HG02938 (cell line): ENCODE measurements around the gene FHL2.

Experiments used
- ATAC-seq: cut with Tn5 transposase; IDR thresholded peaks from one replicate; pipeline ENCODE4 v1.9.1; 2021; ENCODE audit warnings: mild to moderate bottlenecking, moderate library complexity; ENCODE audit not compliant: unreplicated experiment

Gene FHL2

DNA sequence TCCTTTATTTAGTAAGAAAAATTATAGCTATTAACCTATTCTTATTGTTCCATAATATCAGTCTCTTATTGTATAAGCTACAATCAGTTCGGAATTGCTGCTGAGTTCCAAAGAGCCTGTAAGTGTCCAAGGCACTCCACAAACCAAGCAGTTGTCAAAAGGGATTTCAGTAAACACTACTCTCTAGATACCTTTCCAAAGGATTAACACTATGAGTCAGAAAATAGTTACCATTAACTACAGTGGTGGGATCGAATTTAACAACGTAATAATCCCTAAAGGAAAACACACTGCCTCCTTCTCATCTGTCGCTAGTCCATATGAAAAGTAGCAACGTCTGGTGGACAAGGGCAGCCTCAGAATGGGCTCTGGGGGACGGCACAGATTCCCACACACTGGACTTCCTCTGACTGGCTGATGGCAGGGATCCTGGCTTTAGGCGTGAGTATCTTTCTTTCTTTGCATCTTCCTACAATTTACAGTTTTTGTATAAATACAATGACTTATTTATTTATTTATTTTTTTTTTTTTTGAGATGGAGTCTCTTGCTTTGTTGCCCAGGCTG lies 78.1 kb downstream of the FHL2 start:
- no peak for ATAC-seq

DNA sequence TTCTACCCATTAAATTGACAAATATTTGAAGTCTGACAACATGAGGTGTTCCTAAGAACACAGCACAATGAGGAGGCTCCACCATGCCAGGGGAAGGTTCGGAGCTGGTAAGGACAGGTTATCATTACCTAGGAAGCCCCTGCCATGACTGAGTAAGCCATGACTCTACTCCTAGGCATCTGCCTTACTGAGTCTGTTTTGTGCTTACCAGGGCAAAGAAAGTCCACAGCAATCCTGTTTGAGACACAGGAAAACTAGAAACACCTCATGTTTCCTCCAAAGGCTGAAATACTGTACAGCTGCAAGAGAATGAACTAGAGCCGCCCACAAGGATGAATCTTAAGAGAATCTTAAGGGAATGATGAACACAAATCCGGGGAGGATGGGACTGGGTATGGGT lies 80.9 kb downstream of the FHL2 start:
- no peak for ATAC-seq

DNA sequence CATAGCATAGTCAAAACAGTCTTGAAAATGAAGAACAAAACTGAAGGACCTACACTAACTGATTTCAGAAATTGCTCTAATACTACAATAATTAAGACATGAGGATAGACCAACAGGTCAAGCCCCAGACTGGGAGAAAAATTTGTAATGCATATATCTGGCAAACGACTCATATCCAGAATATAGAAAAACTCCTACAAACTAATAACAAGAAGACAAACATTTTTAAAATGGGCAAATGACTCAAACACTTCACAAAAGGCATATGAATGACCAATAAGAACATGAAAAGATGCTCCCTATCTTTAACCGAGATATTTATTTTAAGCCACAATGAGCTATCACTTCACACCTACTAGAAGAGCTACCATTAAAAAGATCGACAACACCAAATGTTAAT lies 83.5 kb downstream of the FHL2 start:
- peak; percentile 77 for ATAC-seq

DNA sequence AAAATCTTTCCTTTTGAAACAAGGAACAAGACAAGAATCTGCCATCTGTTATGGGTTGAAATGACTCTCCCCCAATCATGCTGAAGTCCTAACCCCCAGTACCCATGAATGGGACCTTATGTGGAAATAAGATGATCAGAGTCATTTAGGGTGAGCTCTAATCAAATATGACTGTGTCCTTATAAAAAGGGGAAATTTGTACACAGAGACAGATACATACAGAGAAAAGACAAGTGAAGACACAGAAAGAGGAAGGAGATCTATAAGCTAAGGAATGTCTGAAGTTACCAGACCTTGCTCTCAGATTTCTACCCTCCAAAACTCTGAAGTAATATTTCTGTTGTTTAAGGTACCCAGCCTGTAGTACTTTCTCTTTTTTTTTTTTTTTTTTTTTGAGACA lies 85.0 kb downstream of the FHL2 start:
- ATAC-seq: no peak
